ENCODE results near the gene LYRM4.

GRCh38 chr6:5180636-5181035 lies 80.1 kb downstream of the LYRM4 start:
- no peak for TF ChIP-seq POLR2A (IDR thresholded peaks at IDR 0.05)
- TF ChIP-seq, protein P1, sequence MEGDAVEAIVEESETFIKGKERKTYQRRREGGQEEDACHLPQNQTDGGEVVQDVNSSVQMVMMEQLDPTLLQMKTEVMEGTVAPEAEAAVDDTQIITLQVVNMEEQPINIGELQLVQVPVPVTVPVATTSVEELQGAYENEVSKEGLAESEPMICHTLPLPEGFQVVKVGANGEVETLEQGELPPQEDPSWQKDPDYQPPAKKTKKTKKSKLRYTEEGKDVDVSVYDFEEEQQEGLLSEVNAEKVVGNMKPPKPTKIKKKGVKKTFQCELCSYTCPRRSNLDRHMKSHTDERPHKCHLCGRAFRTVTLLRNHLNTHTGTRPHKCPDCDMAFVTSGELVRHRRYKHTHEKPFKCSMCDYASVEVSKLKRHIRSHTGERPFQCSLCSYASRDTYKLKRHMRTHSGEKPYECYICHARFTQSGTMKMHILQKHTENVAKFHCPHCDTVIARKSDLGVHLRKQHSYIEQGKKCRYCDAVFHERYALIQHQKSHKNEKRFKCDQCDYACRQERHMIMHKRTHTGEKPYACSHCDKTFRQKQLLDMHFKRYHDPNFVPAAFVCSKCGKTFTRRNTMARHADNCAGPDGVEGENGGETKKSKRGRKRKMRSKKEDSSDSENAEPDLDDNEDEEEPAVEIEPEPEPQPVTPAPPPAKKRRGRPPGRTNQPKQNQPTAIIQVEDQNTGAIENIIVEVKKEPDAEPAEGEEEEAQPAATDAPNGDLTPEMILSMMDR (IDR thresholded peaks at IDR 0.05), result no peak
- no peak for TF ChIP-seq POLR2AphosphoS5 (IDR thresholded peaks at IDR 0.05; ENCODE audit: insufficient read depth in 1 of 2, low read depth in 1 of 2)
